Activated CD8-positive, alpha-beta memory T cell treated with anti-CD3 and anti-CD28 coated beads, Interleukin-2, amount 10 ng/mL, durations not matched to agents 7 days and 5 days (primary cell): ENCODE results near the gene TEAD4. TPM values are rescaled to one million over a fixed set of nuclear protein-coding genes. Genes with fewer than 3 reads are reported as not detected.
A peak's percentile ranks its signal among the peaks of the same experiment; 100 is the strongest.

Source experiments
- ATAC-seq: fragments of 150-1000 bp; cut with Tn5 transposase; one replicate; pipeline ENCODE4 v1.10.0; 2021; ENCODE audit warnings: moderate library complexity
- CTCF ChIA-PET: fragments of 350-600 bp; sonication (Branson Sonifier 250); formaldehyde crosslinking; loops from one replicate; lab custom pipeline; 2021; ENCODE audit warnings: antibody characterized with exemption; lab: Charles Lee
- DNase-seq: peaks from one replicate; pipeline ENCODE4 v3.0.0-alpha.2; 2020
- H3K27ac Mint-ChIP-seq: one replicate; pipeline ENCODE4 v1.8.0; 2021; ENCODE audit warnings: mild to moderate bottlenecking, mixed read lengths
- H3K27me3 Mint-ChIP-seq: one replicate; pipeline ENCODE4 v1.8.0; 2021; ENCODE audit warnings: mixed read lengths
- H3K36me3 Mint-ChIP-seq: one replicate; pipeline ENCODE4 v1.8.0; 2021; ENCODE audit warnings: mild to moderate bottlenecking, mixed read lengths
- H3K4me1 Mint-ChIP-seq: one replicate; pipeline ENCODE4 v1.8.0; 2021; ENCODE audit warnings: mixed read lengths
- H3K4me3 Mint-ChIP-seq: one replicate; pipeline ENCODE4 v1.8.0; 2021; ENCODE audit warnings: mild to moderate bottlenecking, moderate library complexity, mixed read lengths
- H3K9me3 Mint-ChIP-seq: one replicate; pipeline ENCODE4 v1.8.0; 2022; ENCODE audit warnings: low read depth, mixed read lengths
- total RNA-seq, 2 experiments: library from RNA; stranded (reverse); gene quantifications; one replicate each; pipeline ENCODE4 v1.2.3, GENCODE V29; 2021

Gene TEAD4
- 1 to 10 TPM in 1 of 2 experiments, under 1 TPM in 1; 0.44 to 1.6 TPM for total RNA-seq

DNA sequence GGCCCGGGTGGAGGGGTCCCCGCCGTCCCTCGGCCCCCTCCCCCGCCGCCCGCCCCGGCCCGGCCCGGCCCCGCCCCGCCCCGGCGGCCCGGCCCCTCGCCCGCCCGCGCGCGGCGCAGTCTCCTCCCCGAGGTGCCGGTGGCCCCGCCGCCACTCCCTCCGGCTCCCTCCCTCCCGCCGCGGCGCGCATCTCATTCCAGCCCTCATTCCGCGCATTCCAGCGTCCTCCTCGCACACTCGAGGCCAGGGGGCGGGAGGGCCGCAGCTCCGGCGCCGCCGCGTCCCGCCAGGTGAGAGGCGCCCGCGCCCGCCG lies at the start of gene TEAD4:
TEAD4 (plus strand) TSS at position 206 of the 313 bp plus-strand sequence.
- peaks cover 13% of the 10 kb centered on the region for H3K4me1 Mint-ChIP-seq
- ATAC-seq (peak; percentile 42), DNase-seq (no peak)
- H3K27ac Mint-ChIP-seq: no peak within 1 kb of the TSS
- no peaks in the 10 kb centered on the region for H3K36me3 Mint-ChIP-seq
- H3K9me3 Mint-ChIP-seq: no peaks in the 10 kb centered on the region
- peaks cover 61% of the 10 kb centered on the region for H3K27me3 Mint-ChIP-seq
- H3K4me3 Mint-ChIP-seq: peak within 1 kb of the TSS; percentile 55
- CTCF ChIA-PET: no interaction called here

GRCh38 chr12:2912216-2912575 lies 47.0 kb upstream of the TEAD4 start:
- ATAC-seq (no peak), DNase-seq (no peak)
- Mint-ChIP-seq H3K27me3 (no peaks in the 10 kb centered on the region), H3K27ac (no peak overlapping the region), H3K4me3 (no peak overlapping the region), H3K4me1 (no peaks in the 10 kb centered on the region), H3K36me3 (peaks cover 3% of the 10 kb centered on the region), H3K9me3 (no peaks in the 10 kb centered on the region)
- CTCF ChIA-PET: interaction anchor here (0.8 to 0.9 kb wide), 2 partner anchors 11 to 27 kb away, joined by 3 to 5 read pairs; no protein-coding TSS in a partner anchor

- CTCF ChIA-PET: no interaction called here
- H3K36me3 Mint-ChIP-seq: peaks cover 9% of the 10 kb centered on the region
- H3K27ac Mint-ChIP-seq: no peak overlapping the region
- H3K4me1 Mint-ChIP-seq: no peaks in the 10 kb centered on the region
- no peaks in the 10 kb centered on the region for H3K9me3 Mint-ChIP-seq
- no peak for DNase-seq
- H3K4me3 Mint-ChIP-seq: no peak overlapping the region
- no peak for ATAC-seq
- no peaks in the 10 kb centered on the region for H3K27me3 Mint-ChIP-seq
These were observed 39.9 kb upstream of the TEAD4 start for GRCh38 chr12:2919249-2919648.

- H3K27ac Mint-ChIP-seq: no peak overlapping the region
- no peak overlapping the region for H3K4me3 Mint-ChIP-seq
- no peaks in the 10 kb centered on the region for H3K27me3 Mint-ChIP-seq
- DNase-seq (no peak), ATAC-seq (no peak)
- CTCF ChIA-PET: no interaction called here
- H3K9me3 Mint-ChIP-seq: no peaks in the 10 kb centered on the region
- H3K36me3 Mint-ChIP-seq: peaks cover 7% of the 10 kb centered on the region
- peaks cover 6% of the 10 kb centered on the region for H3K4me1 Mint-ChIP-seq
These were observed 36.9 kb upstream of the TEAD4 start for GRCh38 chr12:2922329-2922728.

DNA sequence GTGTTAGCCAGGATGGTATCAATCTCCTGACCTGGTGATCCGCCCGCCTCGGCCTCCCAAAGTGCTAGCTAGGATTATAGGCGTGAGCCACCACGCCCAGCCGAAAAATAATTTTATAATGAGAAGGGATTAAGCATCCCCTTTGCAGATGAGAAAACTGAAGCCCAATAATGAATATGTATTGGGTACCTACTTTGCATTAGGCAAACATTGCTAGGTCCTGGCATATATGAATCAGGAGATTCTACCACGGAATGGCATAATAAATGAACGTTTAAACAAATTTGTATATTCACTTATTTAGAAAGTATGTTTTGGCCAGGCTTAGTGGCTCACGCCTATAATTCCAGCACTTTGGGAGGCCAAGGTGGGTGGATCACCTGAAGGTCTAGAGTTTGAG lies 36.1 kb upstream of the TEAD4 start:
- Mint-ChIP-seq H3K9me3 (no peaks in the 10 kb centered on the region), H3K27me3 (no peaks in the 10 kb centered on the region), H3K4me1 (peaks cover 6% of the 10 kb centered on the region), H3K36me3 (peaks cover 7% of the 10 kb centered on the region), H3K27ac (no peak overlapping the region), H3K4me3 (no peak overlapping the region)
- ATAC-seq: no peak
- CTCF ChIA-PET: no interaction called here
- DNase-seq: no peak

DNA sequence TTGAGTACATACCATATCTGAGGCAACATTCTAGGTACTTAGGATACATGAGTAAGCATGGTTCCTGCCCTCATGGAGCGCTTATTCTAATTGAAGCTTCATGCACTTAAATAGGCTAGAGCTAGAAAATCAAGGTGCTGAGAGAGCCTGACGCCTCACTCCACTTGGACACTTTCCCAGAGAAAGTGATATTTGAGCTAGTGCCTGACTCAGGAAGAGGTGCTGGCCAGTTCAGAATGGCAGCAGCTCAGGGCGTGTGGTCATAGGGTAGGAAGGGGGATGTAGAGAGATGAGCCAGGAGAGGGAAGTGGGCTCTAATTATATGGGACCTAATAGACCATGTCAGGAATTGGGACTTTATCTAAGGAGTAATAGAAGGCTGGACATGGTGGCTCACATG lies 35.2 kb upstream of the TEAD4 start:
- DNase-seq: no peak
- Mint-ChIP-seq H3K9me3 (no peaks in the 10 kb centered on the region), H3K27me3 (no peaks in the 10 kb centered on the region), H3K36me3 (peaks cover 7% of the 10 kb centered on the region), H3K27ac (no peak overlapping the region), H3K4me3 (no peak overlapping the region), H3K4me1 (peaks cover 6% of the 10 kb centered on the region)
- no peak for ATAC-seq
- CTCF ChIA-PET: interaction anchor here (1.1 to 1.4 kb wide), 2 partner anchors 14 to 24 kb away, joined by 3 read pairs; no protein-coding TSS in a partner anchor

GRCh38 chr12:2925322-2925995 lies 33.7 kb upstream of the TEAD4 start:
- H3K9me3 Mint-ChIP-seq: no peaks in the 10 kb centered on the region
- peaks cover 6% of the 10 kb centered on the region for H3K4me1 Mint-ChIP-seq
- H3K4me3 Mint-ChIP-seq: no peak overlapping the region
- DNase-seq: no peak
- no peak for ATAC-seq
- CTCF ChIA-PET: interaction anchor here (1.4 kb wide), 1 partner anchor 13 kb away, joined by 3 read pairs; no protein-coding TSS in a partner anchor
- no peak overlapping the region for H3K27ac Mint-ChIP-seq
- no peaks in the 10 kb centered on the region for H3K27me3 Mint-ChIP-seq
- peaks cover 7% of the 10 kb centered on the region for H3K36me3 Mint-ChIP-seq

- CTCF ChIA-PET: no interaction called here
- H3K36me3 Mint-ChIP-seq: peaks cover 3% of the 10 kb centered on the region
These were observed 28.3 kb upstream of the TEAD4 start for GRCh38 chr12:2930865-2931264.

GRCh38 chr12:2933586-2933985 lies 25.6 kb upstream of the TEAD4 start:
- no peaks in the 10 kb centered on the region for H3K9me3 Mint-ChIP-seq
- H3K4me3 Mint-ChIP-seq: no peak overlapping the region
- no peak overlapping the region for H3K27ac Mint-ChIP-seq
- H3K4me1 Mint-ChIP-seq: no peaks in the 10 kb centered on the region
- CTCF ChIA-PET: interaction anchor here (0.6 to 1.2 kb wide), 2 partner anchors 48 to 871 kb away, joined by 3 to 4 read pairs; no protein-coding TSS in a partner anchor
- no peaks in the 10 kb centered on the region for H3K27me3 Mint-ChIP-seq
- ATAC-seq (no peak), DNase-seq (no peak)
- peaks cover 5% of the 10 kb centered on the region for H3K36me3 Mint-ChIP-seq

More at GRCh38 chr12:2930865-2931264, 28.3 kb upstream of the TEAD4 start:
- H3K4me3 Mint-ChIP-seq: no peak overlapping the region
- no peaks in the 10 kb centered on the region for H3K9me3 Mint-ChIP-seq
- H3K4me1 Mint-ChIP-seq: peaks cover under 1% of the 10 kb centered on the region
- ATAC-seq (no peak), DNase-seq (no peak)
- no peaks in the 10 kb centered on the region for H3K27me3 Mint-ChIP-seq
- H3K27ac Mint-ChIP-seq: no peak overlapping the region

GRCh38 chr12:2934371-2934770 lies 24.8 kb upstream of the TEAD4 start:
- Mint-ChIP-seq H3K4me3 (no peak overlapping the region), H3K4me1 (no peaks in the 10 kb centered on the region), H3K27ac (no peak overlapping the region), H3K36me3 (peaks cover 5% of the 10 kb centered on the region), H3K9me3 (no peaks in the 10 kb centered on the region), H3K27me3 (no peaks in the 10 kb centered on the region)
- CTCF ChIA-PET: no interaction called here
- no peak for DNase-seq
- no peak for ATAC-seq

DNA sequence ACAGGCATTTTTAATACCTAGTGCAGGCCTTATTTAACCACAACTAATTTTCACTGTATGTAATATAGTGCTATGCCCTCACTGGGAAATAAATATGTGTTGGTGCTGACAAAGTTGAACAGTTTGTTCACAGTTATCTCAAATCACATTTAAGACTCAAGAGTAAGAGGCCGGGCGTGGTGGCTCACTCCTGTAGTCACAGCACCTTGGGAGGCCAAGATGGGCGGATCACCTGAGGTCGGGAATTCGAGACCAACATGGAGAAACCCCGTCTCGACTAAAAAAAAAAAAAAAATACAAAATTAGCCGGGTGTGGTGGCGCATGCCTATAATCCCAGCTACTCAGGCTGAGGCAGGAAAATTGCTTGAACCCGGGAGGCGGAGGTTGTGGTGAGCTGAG lies 22.9 kb upstream of the TEAD4 start:
- Mint-ChIP-seq H3K4me1 (no peaks in the 10 kb centered on the region), H3K27me3 (no peaks in the 10 kb centered on the region), H3K9me3 (no peaks in the 10 kb centered on the region), H3K27ac (no peak overlapping the region), H3K4me3 (no peak overlapping the region), H3K36me3 (peaks cover 1% of the 10 kb centered on the region)
- DNase-seq (no peak), ATAC-seq (no peak)
- CTCF ChIA-PET: no interaction called here

GRCh38 chr12:2937500-2937899 lies 21.7 kb upstream of the TEAD4 start:
- H3K9me3 Mint-ChIP-seq: no peaks in the 10 kb centered on the region
- CTCF ChIA-PET: interaction anchor here (1.7 kb wide), 1 partner anchor 13 kb away, joined by 3 read pairs; no protein-coding TSS in a partner anchor

DNA sequence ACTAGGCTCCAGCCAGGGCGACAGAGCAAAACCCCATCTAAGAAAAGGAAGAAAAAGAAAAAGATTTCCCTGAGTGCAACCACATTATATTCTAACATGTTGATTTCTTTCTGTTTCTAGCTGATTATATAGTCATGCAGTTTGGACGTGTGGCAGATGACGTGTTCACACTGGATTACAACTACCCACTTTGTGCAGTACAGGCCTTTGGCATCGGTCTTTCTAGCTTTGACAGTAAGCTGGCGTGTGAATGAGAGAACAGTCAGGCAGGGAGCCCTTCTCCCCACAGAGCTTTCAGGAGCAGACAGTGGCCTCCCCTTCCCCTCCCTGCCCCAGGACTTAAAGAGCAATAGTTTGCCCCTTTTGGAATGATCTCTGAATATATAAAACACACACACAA lies 20.0 kb upstream of the TEAD4 start:
- Mint-ChIP-seq H3K27me3 (no peaks in the 10 kb centered on the region), H3K36me3 (peaks cover 1% of the 10 kb centered on the region), H3K27ac (no peak overlapping the region), H3K9me3 (no peaks in the 10 kb centered on the region), H3K4me3 (no peak overlapping the region), H3K4me1 (no peaks in the 10 kb centered on the region)
- CTCF ChIA-PET: no interaction called here
- ATAC-seq: no peak
- no peak for DNase-seq

More at GRCh38 chr12:2937500-2937899, 21.7 kb upstream of the TEAD4 start:
- H3K36me3 Mint-ChIP-seq: peaks cover 1% of the 10 kb centered on the region
- no peak overlapping the region for H3K4me3 Mint-ChIP-seq
- no peaks in the 10 kb centered on the region for H3K4me1 Mint-ChIP-seq
- H3K27me3 Mint-ChIP-seq: no peaks in the 10 kb centered on the region
- H3K27ac Mint-ChIP-seq: no peak overlapping the region
- no peak for DNase-seq
- no peak for ATAC-seq

DNA sequence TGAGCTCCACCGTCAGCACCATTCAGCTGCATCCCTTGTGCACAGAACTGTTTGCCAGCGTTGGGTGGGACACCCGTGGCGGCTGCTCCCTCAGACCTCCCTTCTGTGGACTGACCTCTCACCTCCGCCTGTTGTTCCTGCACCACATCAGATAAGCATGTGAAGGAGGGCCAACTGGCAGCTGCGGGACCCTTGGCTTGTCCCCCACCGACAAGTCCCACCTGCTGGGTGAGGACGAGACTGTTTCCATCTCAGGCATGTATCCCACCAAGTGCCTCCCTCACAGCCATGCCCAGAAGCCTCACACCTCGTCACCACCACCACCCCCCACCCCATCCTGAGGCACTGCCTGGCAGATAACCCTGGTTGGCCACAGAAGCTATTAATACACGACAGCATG lies 18.6 kb upstream of the TEAD4 start:
- H3K4me3 Mint-ChIP-seq: no peak overlapping the region
- H3K27ac Mint-ChIP-seq: no peak overlapping the region
- H3K27me3 Mint-ChIP-seq: no peaks in the 10 kb centered on the region
- peaks cover 1% of the 10 kb centered on the region for H3K36me3 Mint-ChIP-seq
- peaks cover 3% of the 10 kb centered on the region for H3K4me1 Mint-ChIP-seq
- DNase-seq: no peak
- no peak for ATAC-seq
- CTCF ChIA-PET: no interaction called here
- H3K9me3 Mint-ChIP-seq: no peaks in the 10 kb centered on the region
